Measurements from ENCODE around the gene PACRG.

Gene PACRG

GRCh38 chr6:162900503-162900902, 172.7 kb downstream of the PACRG start:
- DNase-seq (ENCODE audit: low spot score) (no peak), ATAC-seq (ENCODE audit: low read depth) (no peak)
- Histone ChIP-seq H3K4me3 (ENCODE audit: severe bottlenecking) (no peak overlapping the region), H3K27ac (ENCODE audit: poor library complexity, severe bottlenecking) (no peak overlapping the region), H3K36me3 (ENCODE audit: low read depth) (no peaks in the 10 kb centered on the region), H3K4me1 (ENCODE audit: insufficient read depth, poor library complexity, severe bottlenecking) (no peaks in the 10 kb centered on the region), H3K27me3 (ENCODE audit: insufficient read depth, poor library complexity, severe bottlenecking) (peaks cover 1% of the 10 kb centered on the region), H3K9me3 (ENCODE audit: severe bottlenecking) (no peaks in the 10 kb centered on the region)
- no peak for TF ChIP-seq CTCF (IDR thresholded peaks at IDR 0.05; ENCODE audit: poor library complexity, severe bottlenecking)

GRCh38 chr6:162904069-162904663, 176.4 kb downstream of the PACRG start:
- no peaks in the 10 kb centered on the region for H3K9me3 ChIP-seq (ENCODE audit: severe bottlenecking)

DNA sequence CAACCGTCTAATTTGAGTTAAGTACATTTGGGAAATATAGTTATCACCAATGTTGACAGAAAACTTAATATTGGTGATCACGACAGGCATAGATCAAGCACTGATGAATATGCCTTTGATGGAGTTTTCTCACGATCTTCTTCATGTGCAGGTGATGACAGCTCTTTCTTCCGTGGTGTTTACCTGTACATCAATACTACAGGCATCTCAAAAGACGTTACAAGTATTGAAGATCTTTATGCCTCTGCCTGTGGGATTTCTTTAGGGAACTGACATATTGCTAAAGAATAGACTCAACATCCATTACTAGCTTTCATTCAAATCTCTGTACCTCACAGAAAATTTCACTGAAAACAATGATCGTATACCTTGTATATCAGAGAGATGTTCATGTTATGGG, 178.7 kb downstream of the PACRG start:
- Histone ChIP-seq H3K27ac (ENCODE audit: poor library complexity, severe bottlenecking) (no peak overlapping the region), H3K9me3 (ENCODE audit: severe bottlenecking) (no peaks in the 10 kb centered on the region), H3K36me3 (ENCODE audit: low read depth) (no peaks in the 10 kb centered on the region), H3K4me3 (ENCODE audit: severe bottlenecking) (no peak overlapping the region), H3K4me1 (ENCODE audit: insufficient read depth, poor library complexity, severe bottlenecking) (no peaks in the 10 kb centered on the region), H3K27me3 (ENCODE audit: insufficient read depth, poor library complexity, severe bottlenecking) (peaks cover 10% of the 10 kb centered on the region)
- DNase-seq (ENCODE audit: low spot score): no peak
- ATAC-seq (ENCODE audit: low read depth): no peak
- no peak for TF ChIP-seq CTCF (IDR thresholded peaks at IDR 0.05; ENCODE audit: poor library complexity, severe bottlenecking)

More at GRCh38 chr6:162904069-162904663, 176.4 kb downstream of the PACRG start:
- Histone ChIP-seq H3K4me3 (ENCODE audit: severe bottlenecking) (no peak overlapping the region), H3K36me3 (ENCODE audit: low read depth) (no peaks in the 10 kb centered on the region), H3K4me1 (ENCODE audit: insufficient read depth, poor library complexity, severe bottlenecking) (no peaks in the 10 kb centered on the region), H3K27ac (ENCODE audit: poor library complexity, severe bottlenecking) (no peak overlapping the region), H3K27me3 (ENCODE audit: insufficient read depth, poor library complexity, severe bottlenecking) (peaks cover 10% of the 10 kb centered on the region)
- no peak for TF ChIP-seq CTCF (IDR thresholded peaks at IDR 0.05; ENCODE audit: poor library complexity, severe bottlenecking)
- no peak for ATAC-seq (ENCODE audit: low read depth)
- DNase-seq (ENCODE audit: low spot score): no peak

GRCh38 chr6:162907876-162908481, 180.2 kb downstream of the PACRG start:
- Histone ChIP-seq H3K27me3 (ENCODE audit: insufficient read depth, poor library complexity, severe bottlenecking) (peaks cover 10% of the 10 kb centered on the region), H3K4me3 (ENCODE audit: severe bottlenecking) (no peak overlapping the region), H3K27ac (ENCODE audit: poor library complexity, severe bottlenecking) (no peak overlapping the region), H3K36me3 (ENCODE audit: low read depth) (no peaks in the 10 kb centered on the region), H3K4me1 (ENCODE audit: insufficient read depth, poor library complexity, severe bottlenecking) (no peaks in the 10 kb centered on the region), H3K9me3 (ENCODE audit: severe bottlenecking) (no peaks in the 10 kb centered on the region)
- ATAC-seq (ENCODE audit: low read depth): no peak
- DNase-seq (ENCODE audit: low spot score): no peak
- peak; percentile 37 for TF ChIP-seq CTCF (IDR thresholded peaks at IDR 0.05; ENCODE audit: poor library complexity, severe bottlenecking)

DNA sequence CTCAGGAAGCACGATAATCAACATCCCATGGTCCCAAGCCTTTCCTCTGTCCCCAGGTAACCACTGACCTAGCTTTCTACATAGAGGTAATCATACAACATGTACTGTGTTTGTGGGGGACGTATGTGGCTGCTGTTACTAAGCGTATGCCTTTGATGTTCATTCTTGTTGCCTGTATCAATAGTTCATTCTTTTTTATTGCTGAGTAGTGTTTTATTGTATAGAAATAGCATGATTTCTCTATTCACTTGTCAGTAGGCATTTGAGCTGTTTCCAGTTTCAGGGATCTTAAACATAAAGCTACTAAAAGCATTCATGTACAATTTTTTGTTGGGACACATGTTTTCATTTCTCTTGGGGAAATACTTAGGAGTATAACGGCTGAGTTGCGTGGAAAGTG, 185.4 kb downstream of the PACRG start:
- no peaks in the 10 kb centered on the region for H3K36me3 ChIP-seq (ENCODE audit: low read depth)
- DNase-seq (ENCODE audit: low spot score) (no peak), ATAC-seq (ENCODE audit: low read depth) (no peak)
- TF ChIP-seq CTCF (IDR thresholded peaks at IDR 0.05; ENCODE audit: poor library complexity, severe bottlenecking): no peak
- no peaks in the 10 kb centered on the region for H3K9me3 ChIP-seq (ENCODE audit: severe bottlenecking)
- no peaks in the 10 kb centered on the region for H3K4me1 ChIP-seq (ENCODE audit: insufficient read depth, poor library complexity, severe bottlenecking)
- no peaks in the 10 kb centered on the region for H3K27me3 ChIP-seq (ENCODE audit: insufficient read depth, poor library complexity, severe bottlenecking)
- no peak overlapping the region for H3K4me3 ChIP-seq (ENCODE audit: severe bottlenecking)
- no peak overlapping the region for H3K27ac ChIP-seq (ENCODE audit: poor library complexity, severe bottlenecking)
